Nucleus accumbens (tissue), 56 donors: ENCODE data around the gene TDP1.
"Not testable (repeated sequence)": the region's sequence is repeated elsewhere in the genome, so short reads cannot be mapped to it uniquely, and the experiment has no call there.

ENCODE experiments used
- DNase-seq, 56 donors: peaks; one replicate each; lab custom pipeline; 2025; lab: John Stamatoyannopoulos, UW

Gene TDP1

GRCh38 chr14:89986462-89987160 is 30.9 kb downstream of the TDP1 start:
- DNase-seq: no peak

GRCh38 chr14:89987161-89987475 is 31.4 kb downstream of the TDP1 start:
- DNase-seq: no peak

- no peak for DNase-seq
These were observed 33.1 kb downstream of the TDP1 start for GRCh38 chr14:89988787-89989186.

GRCh38 chr14:89990218-89990617 is 34.5 kb downstream of the TDP1 start:
- no peak for DNase-seq

GRCh38 chr14:89990623-89991275 is 35.0 kb downstream of the TDP1 start:
- no peak for DNase-seq

GRCh38 chr14:89992273-89992672 is 36.5 kb downstream of the TDP1 start:
- no peak for DNase-seq

- DNase-seq: no peak
These were observed 41.2 kb downstream of the TDP1 start for GRCh38 chr14:89996963-89997362.

- DNase-seq: no peak
These were observed 45.2 kb downstream of the TDP1 start for GRCh38 chr14:90000935-90001334.

GRCh38 chr14:90003526-90004307 is 48.0 kb downstream of the TDP1 start:
- DNase-seq: peak in 9 of 56 donors; percentile 4 to 45 (median 16)

GRCh38 chr14:90005441-90005840 is 49.7 kb downstream of the TDP1 start:
- DNase-seq: no peak

GRCh38 chr14:90005939-90006530 is 50.3 kb downstream of the TDP1 start:
- DNase-seq: no peak

GRCh38 chr14:90017371-90017770 is 61.6 kb downstream of the TDP1 start:
- no peak for DNase-seq

- DNase-seq: peak in 9 of 56 donors; percentile 12 to 73 (median 48)
These were observed 64.2 kb downstream of the TDP1 start for GRCh38 chr14:90019824-90020523.

- no peak for DNase-seq
These were observed 67.6 kb downstream of the TDP1 start for GRCh38 chr14:90023176-90023896.

- DNase-seq: no peak
These were observed 69.2 kb downstream of the TDP1 start for GRCh38 chr14:90024910-90025309.

- DNase-seq: not testable (repeated sequence)
These were observed 70.9 kb downstream of the TDP1 start for GRCh38 chr14:90026608-90027007.

- no peak for DNase-seq
These were observed 72.1 kb downstream of the TDP1 start for GRCh38 chr14:90027842-90028241.

GRCh38 chr14:90034156-90034555 is 78.4 kb downstream of the TDP1 start:
- DNase-seq: no peak

- DNase-seq: no peak
These were observed 79.3 kb downstream of the TDP1 start for GRCh38 chr14:90034835-90035525.
